GM23248 (cell line): ENCODE results near the gene PHF12. TPM values are rescaled to one million over a fixed set of nuclear protein-coding genes. Genes with fewer than 3 reads are reported as not detected.

Source experiments
- DNase-seq: peaks from one replicate; pipeline ENCODE4 v3.0.0-alpha.2; 2015
- H2AFZ ChIP-seq: fragments of 200-600 bp; sonication (generic); 2 replicates; pipeline ENCODE4 v1.6.1; 2016; ENCODE audit warnings: antibody characterized with exemption
- H3F3A ChIP-seq: fragments of 200-600 bp; sonication (generic); 2 replicates; pipeline ENCODE4 v1.6.1; 2016; ENCODE audit warnings: mild to moderate bottlenecking, antibody characterized with exemption, mixed run types; ENCODE audit not compliant: insufficient read depth
- H3K27ac ChIP-seq: fragments of 200-600 bp; sonication (generic); 2 replicates; pipeline ENCODE4 v1.5.1; 2016; ENCODE audit warnings: mild to moderate bottlenecking
- H3K27me3 ChIP-seq: fragments of 200-600 bp; sonication (generic); replicated peaks from 2 replicates; pipeline ENCODE4 v1.6.1; 2016; ENCODE audit warnings: mild to moderate bottlenecking; ENCODE audit not compliant: insufficient read depth
- H3K36me3 ChIP-seq: fragments of 200-600 bp; sonication (generic); 2 replicates; pipeline ENCODE4 v1.6.1; 2016; ENCODE audit warnings: low read depth, mild to moderate bottlenecking
- H3K4me1 ChIP-seq: fragments of 200-600 bp; sonication (generic); 2 replicates; pipeline ENCODE4 v1.6.1; 2016; ENCODE audit warnings: mild to moderate bottlenecking; ENCODE audit not compliant: insufficient read depth
- H3K4me2 ChIP-seq: fragments of 200-600 bp; sonication (generic); one replicate; pipeline ENCODE4 v1.6.1; 2016; ENCODE audit warnings: mild to moderate bottlenecking; ENCODE audit not compliant: unreplicated experiment
- H3K4me3 ChIP-seq: fragments of 200-600 bp; sonication (generic); 2 replicates; pipeline ENCODE4 v1.5.1; 2016; ENCODE audit warnings: mild to moderate bottlenecking
- H3K79me2 ChIP-seq: fragments of 200-600 bp; sonication (generic); 2 replicates; pipeline ENCODE4 v1.6.1; 2016; ENCODE audit warnings: mild to moderate bottlenecking; ENCODE audit not compliant: insufficient read depth
- H3K9ac ChIP-seq: fragments of 200-600 bp; sonication (generic); 2 replicates; pipeline ENCODE4 v1.6.1; 2016; ENCODE audit warnings: mild to moderate bottlenecking
- H3K9me2 ChIP-seq: fragments of 200-600 bp; sonication (generic); 2 replicates; pipeline ENCODE4 v1.6.1; 2016; ENCODE audit warnings: mixed run types, mild to moderate bottlenecking, moderate library complexity; ENCODE audit not compliant: insufficient read depth
- H3K9me3 ChIP-seq: fragments of 200-600 bp; sonication (generic); one replicate; pipeline ENCODE4 v1.6.1; 2017; ENCODE audit warnings: low read depth
- H4K20me1 ChIP-seq: fragments of 200-600 bp; sonication (generic); 2 replicates; pipeline ENCODE4 v1.6.0; 2016; ENCODE audit not compliant: insufficient read depth
- EZH2 ChIP-seq: fragments of 200-600 bp; sonication (generic); IDR thresholded peaks from 2 replicates; pipeline ENCODE4 v1.6.1; 2018; ENCODE audit warnings: antibody characterized with exemption, mild to moderate bottlenecking; ENCODE audit not compliant: insufficient read depth, poor library complexity, severe bottlenecking
- EZH2phosphoT487 ChIP-seq: fragments of 200-600 bp; sonication (generic); IDR thresholded peaks from 2 replicates; pipeline ENCODE4 v1.6.1; 2018; ENCODE audit warnings: antibody characterized with exemption, moderate library complexity, mild to moderate bottlenecking, low read depth; ENCODE audit not compliant: insufficient read depth
- WGBS, 2 experiments: methylation state at CpG; one replicate each; pipeline ENCODE4 v1.1.6; 2015 to 2017; ENCODE audit warnings: low lambda C conversion rate in 2 of 2, low coverage in 1 of 2; ENCODE audit errors: missing lambda C conversion rate in 2 of 2; 5-methylcytosine and 5-hydroxymethylcytosine counted together
- in situ Hi-C: fragments of 300-500 bp; cut with MboI; formaldehyde crosslinking; loops from 2 replicates; pipeline ENCODE4 v1.15.0; 2020
- polyA plus RNA-seq: library from polyadenylated mRNA; unstranded; fragments of >200 nt; fragmentation: Nextera tagmentation; extraction: Ambion mirVana; gene quantifications from 2 replicates; pipeline ENCODE4 v1.2.1, GENCODE V29; 2016
- total RNA-seq: library from RNA; depleted of rRNA; stranded (reverse); fragments of >200 nt; shearing (Covaris generic); gene quantifications from 2 replicates; pipeline ENCODE4 v1.2.3, GENCODE V29; 2014

The PHF12 gene
- total and polyA plus RNA-seq, 2 experiments from 2014 or later, result 6.1 to 27.7 TPM

- Histone ChIP-seq H3K4me1 (peaks cover 6% of the 10 kb centered on the region; the same call in 1 of the 2 replicates), H3K9me3 (no peaks in the 10 kb centered on the region), H3K27me3 (peaks cover 14% of the 10 kb centered on the region), H4K20me1 (no peaks in the 10 kb centered on the region), H3K9me2 (no peaks in the 10 kb centered on the region), H3F3A (no peaks in the 10 kb centered on the region), H3K9ac (no peak overlapping the region), H2AFZ (no peak overlapping the region), H3K79me2 (no peaks in the 10 kb centered on the region), H3K27ac (no peak overlapping the region), H3K36me3 (no peaks in the 10 kb centered on the region), H3K4me3 (no peak overlapping the region), H3K4me2 (no peak overlapping the region)
- TF ChIP-seq EZH2, result no peak
- no peak for TF ChIP-seq EZH2phosphoT487
- no peak for DNase-seq
- in situ Hi-C loops, result no loop called here
- WGBS, 2 experiments, result 51% methylated on average over 8 of the region's 8 CpGs
Measured at GRCh38 chr17:28977659-28978355, 26.5 kb upstream of the PHF12 start.

GRCh38 chr17:28975646-28976045, 24.3 kb upstream of the PHF12 start:
- H3K9me3 ChIP-seq, result no peaks in the 10 kb centered on the region
- no peak overlapping the region for H3K4me3 ChIP-seq
- H3K4me1 ChIP-seq, result peaks cover 11% of the 10 kb centered on the region; the same call in 1 of the 2 replicates
- H3K27me3 ChIP-seq, result peaks cover 18% of the 10 kb centered on the region
- no peaks in the 10 kb centered on the region for H4K20me1 ChIP-seq
- 34 to 42% methylated on average over 5 of the region's 5 CpGs for WGBS, 2 experiments
- DNase-seq, result no peak
- H2AFZ ChIP-seq, result no peak overlapping the region
- no peaks in the 10 kb centered on the region for H3K36me3 ChIP-seq
- H3F3A ChIP-seq, result no peaks in the 10 kb centered on the region
- no peaks in the 10 kb centered on the region for H3K9me2 ChIP-seq
- no peak overlapping the region for H3K4me2 ChIP-seq
- no peak overlapping the region for H3K27ac ChIP-seq
- H3K79me2 ChIP-seq, result no peaks in the 10 kb centered on the region
- TF ChIP-seq EZH2phosphoT487, result no peak
- TF ChIP-seq EZH2, result no peak
- no peak overlapping the region for H3K9ac ChIP-seq
- in situ Hi-C loops, result no loop called here

- Histone ChIP-seq H3K4me3 (no peak overlapping the region), H4K20me1 (no peaks in the 10 kb centered on the region), H3K79me2 (no peaks in the 10 kb centered on the region), H3K9me2 (no peaks in the 10 kb centered on the region), H3K27me3 (peaks cover 18% of the 10 kb centered on the region), H3F3A (no peaks in the 10 kb centered on the region), H2AFZ (no peak overlapping the region), H3K27ac (no peak overlapping the region), H3K4me1 (peaks cover 11% of the 10 kb centered on the region; the same call in 1 of the 2 replicates), H3K36me3 (no peaks in the 10 kb centered on the region), H3K9ac (no peak overlapping the region), H3K4me2 (no peak overlapping the region), H3K9me3 (no peaks in the 10 kb centered on the region)
- 34 to 53% methylated on average over 2 of the region's 2 CpGs for WGBS, 2 experiments
- in situ Hi-C loops, result no loop called here
- no peak for TF ChIP-seq EZH2
- no peak for TF ChIP-seq EZH2phosphoT487
- no peak for DNase-seq
Measured at GRCh38 chr17:28975031-28975430, 23.7 kb upstream of the PHF12 start.

GRCh38 chr17:28974451-28974850, 23.1 kb upstream of the PHF12 start:
- WGBS, 2 experiments, result 82 to 87% methylated on average over 4 of the region's 4 CpGs
- Histone ChIP-seq H3K79me2 (no peaks in the 10 kb centered on the region), H3K9me2 (no peaks in the 10 kb centered on the region), H4K20me1 (no peaks in the 10 kb centered on the region), H3K4me1 (peaks cover 11% of the 10 kb centered on the region; the same call in 1 of the 2 replicates), H2AFZ (no peak overlapping the region), H3K36me3 (no peaks in the 10 kb centered on the region), H3K27me3 (peaks cover 16% of the 10 kb centered on the region), H3K4me3 (no peak overlapping the region), H3F3A (no peaks in the 10 kb centered on the region), H3K27ac (no peak overlapping the region), H3K9me3 (no peaks in the 10 kb centered on the region), H3K4me2 (no peak overlapping the region), H3K9ac (no peak overlapping the region)
- in situ Hi-C loops, result no loop called here
- DNase-seq, result no peak
- TF ChIP-seq EZH2phosphoT487, result no peak
- TF ChIP-seq EZH2, result no peak
